GM23338 (cell line): ENCODE data around the gene SETDB1.

ENCODE experiments used
- CREB1 ChIP-seq: fragments of 250-450 bp; sonication (Bioruptor Pico); IDR thresholded peaks from 2 replicates; pipeline ENCODE4 v1.5.0; 2020; ENCODE audit warnings: low read depth, mild to moderate bottlenecking, moderate library complexity
- CTCF ChIP-seq, 2 experiments: fragments of 200-600 bp in 1 of 2; sonication (generic) in 1 of 2; conservative IDR thresholded peaks; 2 replicates each; pipeline versions ENCODE4 v1.5.1 to v1.6.1; 2016 to 2017; ENCODE audit warnings: antibody characterized with exemption in 2 of 2, low read depth in 2 of 2, mild to moderate bottlenecking in 2 of 2, moderate library complexity in 1 of 2
- ETS1 ChIP-seq: IDR thresholded peaks from 2 replicates; pipeline ENCODE4 v1.6.1; 2016; ENCODE audit warnings: antibody characterized with exemption
- EZH2 ChIP-seq: fragments of 200-600 bp; sonication (generic); IDR thresholded peaks from one replicate; pipeline ENCODE4 v1.8.0; 2017; ENCODE audit warnings: antibody characterized with exemption, mild to moderate bottlenecking, low read depth; ENCODE audit not compliant: unreplicated experiment
- EZH2phosphoT487 ChIP-seq: fragments of 200-600 bp; sonication (generic); IDR thresholded peaks from one replicate; pipeline ENCODE4 v1.8.1; 2018; ENCODE audit warnings: antibody characterized with exemption; ENCODE audit not compliant: unreplicated experiment
- JUNB ChIP-seq: IDR thresholded peaks from one replicate; pipeline ENCODE4 v1.6.1; 2016; ENCODE audit warnings: antibody characterized with exemption; ENCODE audit not compliant: unreplicated experiment
- NANOG ChIP-seq: IDR thresholded peaks from 2 replicates; pipeline ENCODE4 v1.6.1; 2016; ENCODE audit warnings: antibody characterized with exemption, borderline replicate concordance
- POLR2AphosphoS5 ChIP-seq: IDR thresholded peaks from 2 replicates; pipeline ENCODE4 v1.6.1; 2016; ENCODE audit warnings: antibody characterized with exemption, low read depth
- REST ChIP-seq: IDR thresholded peaks from one replicate; pipeline ENCODE4 v1.6.1; 2018; ENCODE audit warnings: antibody characterized with exemption; ENCODE audit not compliant: unreplicated experiment
- STAT1 ChIP-seq: IDR thresholded peaks from one replicate; pipeline ENCODE4 v1.6.1; 2016; ENCODE audit warnings: antibody characterized with exemption; ENCODE audit not compliant: unreplicated experiment
- ZNF114 ChIP-seq: fragments of 250-450 bp; sonication (Bioruptor Pico); IDR thresholded peaks from 2 replicates; pipeline ENCODE4 v1.5.0; 2020; ENCODE audit warnings: mild to moderate bottlenecking, moderate library complexity
- ZNF331 ChIP-seq: fragments of 250-450 bp; sonication (Bioruptor Pico); IDR thresholded peaks from 2 replicates; pipeline ENCODE4 v1.5.0; 2020; ENCODE audit warnings: low read depth, mild to moderate bottlenecking, moderate library complexity
- ZNF462 ChIP-seq: fragments of 250-450 bp; sonication (Bioruptor Pico); IDR thresholded peaks from 2 replicates; pipeline ENCODE4 v1.5.0; 2020; ENCODE audit warnings: mild to moderate bottlenecking, moderate library complexity

GRCh38 chr1:150981805-150982712 is 55.9 kb downstream of the SETDB1 start, which contains the start of gene ANXA9:
- no peak for TF ChIP-seq CTCF (conservative IDR thresholded peaks at IDR 0.05; ENCODE audit: low read depth in 2 of 2)
- no peak for TF ChIP-seq POLR2AphosphoS5
- no peak for TF ChIP-seq EZH2phosphoT487
- TF ChIP-seq REST, result no peak
- no peak for TF ChIP-seq CREB1 (CRISPR knock-in tag)
- TF ChIP-seq EZH2, result no peak
- no peak for TF ChIP-seq JUNB
- no peak for TF ChIP-seq STAT1
- TF ChIP-seq ETS1, result no peak
- TF ChIP-seq ZNF114, result no peak
- no peak for TF ChIP-seq NANOG
- TF ChIP-seq ZNF331 (CRISPR knock-in tag), result no peak
- TF ChIP-seq ZNF462 (CRISPR knock-in tag), result no peak
